ENCODE results near the gene FAP.

The FAP gene

GRCh38 chr2:162126111-162126519 is 117.1 kb downstream of the FAP start:
- no peak for DNase-seq (ENCODE audit: low read depth)

DNA sequence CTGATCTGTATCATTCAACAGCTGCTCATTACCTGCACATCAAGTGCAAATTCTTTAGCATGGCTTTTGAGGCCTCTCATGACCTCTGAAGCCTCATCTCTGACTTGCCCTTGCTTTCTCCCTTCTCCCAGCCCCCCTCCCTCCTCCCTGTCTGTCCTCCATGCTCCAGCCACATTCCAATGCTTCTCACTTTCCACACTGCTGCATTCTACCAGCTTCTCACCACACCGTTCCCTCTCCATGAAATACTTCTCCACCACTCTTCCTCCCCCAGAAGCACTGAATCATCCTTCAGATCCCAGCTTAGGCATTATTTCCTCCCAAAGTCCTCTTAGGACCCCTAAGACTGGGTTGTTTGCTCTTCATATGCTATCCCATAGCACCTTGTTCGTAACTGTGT is 118.1 kb downstream of the FAP start:
- DNase-seq (ENCODE audit: low read depth) = no peak

GRCh38 chr2:162123806-162124758 is 119.2 kb downstream of the FAP start:
- DNase-seq (ENCODE audit: low read depth) = no peak

Measured in GM04504 (cell line).